ENCODE measurements around the gene DGKH. TPM values are rescaled to one million over a fixed set of nuclear protein-coding genes. Genes with fewer than 3 reads are reported as not detected.

Gene DGKH, protein sequence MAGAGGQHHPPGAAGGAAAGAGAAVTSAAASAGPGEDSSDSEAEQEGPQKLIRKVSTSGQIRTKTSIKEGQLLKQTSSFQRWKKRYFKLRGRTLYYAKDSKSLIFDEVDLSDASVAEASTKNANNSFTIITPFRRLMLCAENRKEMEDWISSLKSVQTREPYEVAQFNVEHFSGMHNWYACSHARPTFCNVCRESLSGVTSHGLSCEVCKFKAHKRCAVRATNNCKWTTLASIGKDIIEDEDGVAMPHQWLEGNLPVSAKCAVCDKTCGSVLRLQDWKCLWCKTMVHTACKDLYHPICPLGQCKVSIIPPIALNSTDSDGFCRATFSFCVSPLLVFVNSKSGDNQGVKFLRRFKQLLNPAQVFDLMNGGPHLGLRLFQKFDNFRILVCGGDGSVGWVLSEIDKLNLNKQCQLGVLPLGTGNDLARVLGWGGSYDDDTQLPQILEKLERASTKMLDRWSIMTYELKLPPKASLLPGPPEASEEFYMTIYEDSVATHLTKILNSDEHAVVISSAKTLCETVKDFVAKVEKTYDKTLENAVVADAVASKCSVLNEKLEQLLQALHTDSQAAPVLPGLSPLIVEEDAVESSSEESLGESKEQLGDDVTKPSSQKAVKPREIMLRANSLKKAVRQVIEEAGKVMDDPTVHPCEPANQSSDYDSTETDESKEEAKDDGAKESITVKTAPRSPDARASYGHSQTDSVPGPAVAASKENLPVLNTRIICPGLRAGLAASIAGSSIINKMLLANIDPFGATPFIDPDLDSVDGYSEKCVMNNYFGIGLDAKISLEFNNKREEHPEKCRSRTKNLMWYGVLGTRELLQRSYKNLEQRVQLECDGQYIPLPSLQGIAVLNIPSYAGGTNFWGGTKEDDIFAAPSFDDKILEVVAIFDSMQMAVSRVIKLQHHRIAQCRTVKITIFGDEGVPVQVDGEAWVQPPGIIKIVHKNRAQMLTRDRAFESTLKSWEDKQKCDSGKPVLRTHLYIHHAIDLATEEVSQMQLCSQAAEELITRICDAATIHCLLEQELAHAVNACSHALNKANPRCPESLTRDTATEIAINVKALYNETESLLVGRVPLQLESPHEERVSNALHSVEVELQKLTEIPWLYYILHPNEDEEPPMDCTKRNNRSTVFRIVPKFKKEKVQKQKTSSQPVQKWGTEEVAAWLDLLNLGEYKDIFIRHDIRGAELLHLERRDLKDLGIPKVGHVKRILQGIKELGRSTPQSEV
- total RNA-seq (2014; rRNA removed; shearing (Covaris generic); ENCODE audit: low replicate concordance), result 1.4 and 3.7 TPM in 2 replicates

DNA sequence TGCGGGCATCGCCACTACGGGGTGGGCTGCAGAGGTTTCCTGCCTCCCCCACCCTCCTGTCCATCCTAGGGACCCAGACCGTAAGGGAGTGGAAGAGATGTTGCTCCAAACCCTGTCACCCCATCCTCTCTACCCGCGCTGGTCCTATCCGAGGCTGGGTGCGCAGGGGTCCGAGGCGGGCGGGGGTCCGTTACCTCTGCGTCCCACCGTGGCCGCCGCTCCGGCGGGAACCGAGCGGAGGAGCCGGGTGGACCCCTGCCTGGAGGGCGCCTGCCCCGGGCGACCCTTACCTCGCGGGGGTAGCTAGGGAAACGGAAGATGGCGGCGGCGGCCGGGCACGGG, at the start of gene DGKH:
TSS of gene DGKH (plus strand) at position 307 of the 342 bp plus-strand sequence. CDS start 126 bp downstream, outside the sequence.
- no peaks in the 10 kb centered on the region for H3K27me3 ChIP-seq
- no peaks in the 10 kb centered on the region for H3K9me3 ChIP-seq
- no peaks in the 10 kb centered on the region; the same call in none of the 2 replicates for H3K36me3 ChIP-seq
- no peak for DNase-seq
- H3K4me3 ChIP-seq, result peak within 1 kb of the TSS; percentile 89

DNA sequence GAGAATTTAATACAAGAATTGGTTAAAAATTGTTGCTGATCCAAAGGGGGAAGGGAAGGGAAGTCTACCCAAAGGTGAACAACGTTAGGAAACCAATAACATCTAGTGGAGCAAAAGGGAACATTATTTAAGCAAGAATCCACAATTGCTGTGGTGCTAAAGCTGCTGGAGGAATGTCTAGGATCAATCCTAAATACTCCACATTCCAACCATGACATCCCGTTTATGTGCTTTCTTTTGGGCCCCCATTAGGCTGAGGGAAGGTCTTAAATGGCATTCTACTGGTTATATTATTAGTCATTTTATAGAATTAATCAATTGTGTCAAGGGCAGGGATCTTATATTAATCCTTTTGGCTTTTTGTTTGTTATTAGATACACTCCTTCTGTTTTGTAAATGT, 47.6 kb upstream of the DGKH start:
- Histone ChIP-seq H3K36me3 (no peaks in the 10 kb centered on the region), H3K4me3 (no peak overlapping the region), H3K27me3 (no peaks in the 10 kb centered on the region), H3K9me3 (no peaks in the 10 kb centered on the region)
- DNase-seq, result no peak

DNA sequence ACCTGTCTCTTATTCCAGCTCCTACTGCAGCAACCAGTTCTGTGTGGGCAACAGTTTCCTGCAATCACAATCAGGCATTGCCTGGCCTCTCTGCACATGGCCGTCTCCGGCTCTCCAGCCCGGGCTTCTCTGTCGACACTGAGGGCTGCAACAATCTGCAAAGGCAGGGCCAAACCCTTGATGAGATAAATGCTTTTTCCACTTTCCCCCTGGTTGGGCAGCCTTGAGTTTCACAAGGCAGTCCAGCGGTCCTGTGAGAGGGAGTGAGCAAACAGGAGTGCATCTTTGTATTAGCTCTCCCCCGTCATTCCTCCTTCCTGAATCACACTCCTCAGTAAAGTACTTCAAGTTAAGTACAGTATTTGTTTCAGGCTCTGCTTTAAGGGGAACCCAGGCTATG, 46.9 kb upstream of the DGKH start:
- no peaks in the 10 kb centered on the region for H3K27me3 ChIP-seq
- H3K4me3 ChIP-seq, result no peak overlapping the region
- no peaks in the 10 kb centered on the region for H3K9me3 ChIP-seq
- DNase-seq, result no peak
- no peaks in the 10 kb centered on the region for H3K36me3 ChIP-seq

DNA sequence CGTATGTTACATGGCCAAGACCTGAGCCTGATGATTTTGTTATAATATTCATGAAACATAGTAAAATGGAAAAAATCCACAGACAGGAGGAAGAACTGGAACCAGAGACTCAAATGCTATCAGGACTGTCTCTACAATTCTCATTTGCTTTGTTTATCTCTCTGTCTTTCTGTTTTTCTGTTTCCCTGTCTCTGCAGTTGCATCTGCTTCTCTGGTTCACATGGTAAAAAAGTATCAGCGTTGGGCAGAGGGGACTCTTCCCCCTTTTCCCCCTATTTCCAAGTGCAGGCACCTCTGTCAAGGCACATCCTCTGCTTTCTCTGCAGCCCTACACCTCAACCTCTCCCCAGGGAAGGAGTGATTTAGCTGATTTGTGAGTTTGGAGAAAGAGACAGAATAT, 46.4 kb upstream of the DGKH start:
- DNase-seq, result no peak
- Histone ChIP-seq H3K4me3 (no peak overlapping the region), H3K27me3 (no peaks in the 10 kb centered on the region), H3K36me3 (no peaks in the 10 kb centered on the region), H3K9me3 (no peaks in the 10 kb centered on the region)

DNA sequence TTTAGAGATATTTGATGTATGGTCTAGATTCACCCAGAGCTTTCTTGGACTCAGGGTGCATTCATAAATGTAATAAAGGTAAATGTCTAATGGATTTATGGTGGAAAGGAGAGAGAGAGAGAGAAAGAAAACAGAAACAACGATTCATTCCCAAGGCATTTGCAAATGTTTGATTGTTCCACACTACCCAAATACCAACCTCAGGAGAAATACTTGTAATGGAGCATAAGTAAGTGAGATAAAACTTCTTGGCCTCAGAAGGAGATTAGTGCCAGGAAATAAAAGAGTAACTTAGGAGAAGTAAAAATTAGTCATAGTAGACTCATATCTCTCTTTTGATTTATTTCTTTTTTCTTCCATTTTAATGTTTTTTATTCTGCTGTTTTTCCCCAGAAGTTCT, 40.6 kb upstream of the DGKH start:
- Histone ChIP-seq H3K36me3 (no peaks in the 10 kb centered on the region), H3K4me3 (no peak overlapping the region), H3K9me3 (no peaks in the 10 kb centered on the region), H3K27me3 (no peaks in the 10 kb centered on the region)
- no peak for DNase-seq

DNA sequence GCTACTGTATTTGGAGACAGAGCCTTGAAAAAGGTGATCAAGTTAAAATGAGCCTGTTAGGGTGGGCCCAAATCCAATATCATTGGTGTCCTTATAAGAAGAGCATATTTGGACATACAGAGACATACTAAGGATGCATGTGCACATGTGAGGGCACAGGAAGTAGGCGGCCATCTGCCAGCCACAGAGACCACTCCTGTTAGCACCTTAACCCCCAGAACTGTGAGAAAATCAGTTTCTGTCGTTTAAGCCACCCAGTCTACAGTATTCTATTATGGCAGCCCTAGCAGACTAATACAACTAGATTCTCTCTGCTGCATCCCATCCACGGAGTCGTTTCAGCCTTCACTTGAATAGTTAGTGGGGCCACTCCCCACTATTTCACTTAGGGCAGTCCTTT, 39.4 kb upstream of the DGKH start:
- H3K36me3 ChIP-seq, result no peaks in the 10 kb centered on the region
- no peaks in the 10 kb centered on the region for H3K27me3 ChIP-seq
- H3K9me3 ChIP-seq, result no peaks in the 10 kb centered on the region
- DNase-seq, result no peak
- H3K4me3 ChIP-seq, result no peak overlapping the region

DNA sequence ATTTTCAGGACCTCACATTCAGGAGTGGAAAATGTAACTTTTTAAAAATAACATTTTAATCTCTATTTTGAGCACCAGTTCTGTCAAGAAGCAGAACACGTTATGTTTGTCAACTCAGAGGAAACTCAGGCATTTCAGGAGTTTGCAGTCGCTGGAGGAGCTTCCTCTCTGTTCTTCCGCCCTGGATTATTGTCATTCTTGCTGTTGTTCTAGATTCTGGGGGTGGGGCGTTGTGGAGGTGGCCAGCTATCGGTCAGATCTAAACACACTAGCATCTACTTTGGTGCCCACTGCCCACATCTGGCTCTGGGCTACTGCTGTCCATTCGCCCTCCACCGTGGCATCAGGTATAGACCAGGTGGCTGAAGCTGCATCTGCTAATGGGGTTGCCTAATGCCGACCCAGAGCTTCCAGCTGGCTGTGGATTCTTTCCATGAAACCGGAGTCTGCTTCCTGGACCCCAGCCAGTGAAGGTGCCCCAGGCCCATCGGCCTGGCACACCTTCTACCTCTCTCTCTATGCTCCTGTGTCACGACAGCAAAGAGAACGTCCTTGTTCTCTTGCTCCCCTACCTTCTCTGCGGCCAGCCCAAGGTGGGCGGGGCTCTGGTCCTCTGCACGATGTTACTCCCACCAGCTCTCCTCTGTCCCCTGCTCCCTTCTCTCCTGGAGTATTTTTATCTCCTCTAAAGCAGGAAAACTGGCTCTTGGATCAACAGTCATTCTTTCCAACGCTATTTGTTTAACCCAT, 36.7 kb upstream of the DGKH start:
- Histone ChIP-seq H3K36me3 (no peaks in the 10 kb centered on the region), H3K4me3 (no peak overlapping the region), H3K9me3 (no peaks in the 10 kb centered on the region), H3K27me3 (no peaks in the 10 kb centered on the region)
- no peak for DNase-seq

DNA sequence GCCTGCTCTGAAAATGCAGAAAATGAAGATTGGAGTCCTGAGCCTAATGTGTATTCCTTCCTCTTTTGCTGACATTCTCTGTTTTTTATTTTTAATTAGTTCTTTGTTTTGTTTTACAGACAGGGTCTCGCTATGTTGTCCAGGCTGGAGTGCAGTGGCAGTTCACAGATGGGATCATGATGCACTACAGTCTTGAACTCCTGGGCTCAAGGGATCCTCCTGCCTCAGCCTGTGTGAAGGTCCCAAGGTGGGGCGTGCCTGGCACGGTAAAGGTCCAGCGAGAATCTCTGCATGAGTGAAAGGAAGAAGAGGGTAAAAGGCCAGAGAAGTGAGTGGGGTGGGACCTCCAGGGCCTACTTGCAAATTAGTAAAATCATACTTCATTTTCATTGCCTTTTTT, 34.3 kb upstream of the DGKH start:
- Histone ChIP-seq H3K36me3 (no peaks in the 10 kb centered on the region), H3K4me3 (no peak overlapping the region), H3K27me3 (no peaks in the 10 kb centered on the region), H3K9me3 (no peaks in the 10 kb centered on the region)
- DNase-seq, result no peak

DNA sequence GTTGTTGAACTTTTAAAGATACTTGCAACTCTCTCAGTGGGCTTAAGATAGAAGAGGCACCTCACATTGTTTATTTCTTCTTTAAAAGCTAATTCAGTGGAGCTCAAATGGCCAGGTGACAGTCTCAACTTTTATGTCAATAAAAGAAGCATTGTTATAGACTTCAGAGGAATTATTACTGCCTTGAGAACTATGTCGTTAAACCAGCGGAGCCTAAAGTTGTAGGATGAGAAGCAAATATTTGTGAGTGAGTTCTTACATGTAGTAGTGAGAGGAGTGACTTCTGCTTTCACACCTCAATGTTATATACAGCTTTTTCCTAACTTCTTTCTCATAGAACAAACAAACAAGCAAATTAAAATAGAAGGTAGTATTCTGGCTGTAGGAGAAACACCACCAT, 31.2 kb upstream of the DGKH start:
- Histone ChIP-seq H3K4me3 (no peak overlapping the region), H3K36me3 (no peaks in the 10 kb centered on the region), H3K27me3 (no peaks in the 10 kb centered on the region), H3K9me3 (no peaks in the 10 kb centered on the region)
- DNase-seq, result no peak

DNA sequence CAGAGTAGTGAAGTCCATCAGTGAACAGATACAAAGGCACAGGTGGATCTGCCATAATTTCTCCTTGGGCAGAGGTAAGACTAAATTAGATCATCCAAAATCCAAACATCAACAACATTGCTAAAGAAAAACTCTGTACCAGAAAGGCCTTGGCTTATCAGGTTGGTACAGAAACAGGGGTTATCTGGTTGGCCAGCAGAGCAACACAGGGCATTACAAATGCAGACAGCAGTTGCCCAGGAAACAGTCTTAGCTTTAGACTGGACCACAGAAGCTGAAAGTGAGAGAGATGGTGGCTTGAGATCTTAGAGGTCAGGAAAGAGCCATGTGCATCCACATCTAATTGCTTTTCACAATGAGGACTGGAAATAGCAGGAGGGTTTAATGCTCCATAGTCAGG, 26.6 kb upstream of the DGKH start:
- no peaks in the 10 kb centered on the region for H3K36me3 ChIP-seq
- no peak for DNase-seq
- H3K9me3 ChIP-seq, result no peaks in the 10 kb centered on the region
- no peaks in the 10 kb centered on the region for H3K27me3 ChIP-seq
- H3K4me3 ChIP-seq, result no peak overlapping the region

DNA sequence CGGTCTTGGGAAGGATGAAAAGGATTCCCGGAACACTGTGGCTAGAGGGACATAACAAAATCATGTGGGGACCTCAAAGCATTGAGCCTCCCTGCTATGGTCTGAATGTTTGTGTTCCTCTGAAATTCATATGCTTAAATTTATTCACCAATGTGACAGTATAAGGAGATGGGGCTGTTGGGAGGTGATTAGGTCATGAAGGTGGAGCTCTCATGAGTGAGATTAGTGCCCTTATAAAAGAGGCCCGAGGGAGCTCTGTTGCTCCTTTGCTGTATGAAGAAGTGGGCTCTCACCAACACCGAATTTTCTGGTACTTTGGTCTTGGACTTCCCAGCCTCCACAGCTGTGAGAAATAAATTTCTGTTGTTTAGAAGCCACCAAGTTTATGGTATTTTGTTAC, 26.1 kb upstream of the DGKH start:
- no peaks in the 10 kb centered on the region for H3K9me3 ChIP-seq
- H3K36me3 ChIP-seq, result no peaks in the 10 kb centered on the region
- no peak for DNase-seq
- no peaks in the 10 kb centered on the region for H3K27me3 ChIP-seq
- H3K4me3 ChIP-seq, result no peak overlapping the region

DNA sequence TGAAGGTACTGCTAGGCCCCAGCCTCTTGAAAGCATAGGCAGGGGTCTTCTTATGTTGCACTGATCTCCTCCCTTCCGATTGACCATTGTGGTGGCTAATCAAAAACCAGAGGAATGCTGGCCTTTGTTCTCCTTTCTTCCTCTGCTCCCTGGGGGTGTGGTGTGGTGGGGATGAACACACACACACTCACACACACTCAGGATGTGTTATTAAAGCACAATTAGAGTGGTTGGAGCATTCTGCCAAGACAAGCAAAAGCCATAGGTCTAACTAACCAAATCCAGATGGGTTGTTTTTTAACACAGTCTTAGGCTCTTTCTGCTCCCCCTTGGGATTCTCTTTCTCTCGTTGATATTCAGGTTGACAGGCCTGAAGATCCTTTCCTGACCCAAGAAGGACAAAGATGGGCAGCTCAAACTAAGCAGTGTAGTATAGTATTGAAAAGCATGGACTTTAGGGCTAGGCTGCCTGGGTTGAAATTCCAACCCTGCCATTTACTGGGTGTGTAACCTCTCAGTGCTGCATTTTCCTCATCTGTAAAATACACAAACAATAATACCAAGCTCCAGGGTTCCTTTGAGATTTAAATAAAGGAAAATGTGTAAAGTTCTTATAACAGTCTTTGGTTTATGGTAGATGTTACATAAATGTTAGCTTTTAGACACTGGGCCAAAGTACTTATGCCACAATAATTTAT, 25.5 kb upstream of the DGKH start:
- Histone ChIP-seq H3K9me3 (no peaks in the 10 kb centered on the region), H3K36me3 (no peaks in the 10 kb centered on the region), H3K27me3 (no peaks in the 10 kb centered on the region), H3K4me3 (no peak overlapping the region)
- no peak for DNase-seq

DNA sequence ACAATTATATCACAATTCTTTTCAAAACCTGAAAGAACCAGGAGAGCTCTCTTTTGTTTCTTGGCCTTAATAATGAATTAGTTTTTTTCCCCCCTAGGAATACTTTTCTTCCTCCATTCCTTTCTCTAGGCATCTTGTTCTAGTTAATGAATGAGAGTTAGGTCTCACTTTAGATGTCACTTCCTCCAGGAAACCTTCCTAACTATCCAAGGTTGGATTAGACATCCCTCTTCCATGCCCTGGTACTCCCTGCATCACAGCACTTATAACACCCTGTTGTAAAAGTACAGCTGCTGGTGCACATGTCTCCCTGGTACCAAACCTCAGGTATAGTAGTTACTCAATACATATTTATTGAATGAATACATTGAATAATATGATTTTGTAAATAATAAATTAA, 21.2 kb upstream of the DGKH start:
- Histone ChIP-seq H3K27me3 (no peaks in the 10 kb centered on the region), H3K4me3 (no peak overlapping the region), H3K36me3 (no peaks in the 10 kb centered on the region), H3K9me3 (no peaks in the 10 kb centered on the region)
- DNase-seq, result no peak

DNA sequence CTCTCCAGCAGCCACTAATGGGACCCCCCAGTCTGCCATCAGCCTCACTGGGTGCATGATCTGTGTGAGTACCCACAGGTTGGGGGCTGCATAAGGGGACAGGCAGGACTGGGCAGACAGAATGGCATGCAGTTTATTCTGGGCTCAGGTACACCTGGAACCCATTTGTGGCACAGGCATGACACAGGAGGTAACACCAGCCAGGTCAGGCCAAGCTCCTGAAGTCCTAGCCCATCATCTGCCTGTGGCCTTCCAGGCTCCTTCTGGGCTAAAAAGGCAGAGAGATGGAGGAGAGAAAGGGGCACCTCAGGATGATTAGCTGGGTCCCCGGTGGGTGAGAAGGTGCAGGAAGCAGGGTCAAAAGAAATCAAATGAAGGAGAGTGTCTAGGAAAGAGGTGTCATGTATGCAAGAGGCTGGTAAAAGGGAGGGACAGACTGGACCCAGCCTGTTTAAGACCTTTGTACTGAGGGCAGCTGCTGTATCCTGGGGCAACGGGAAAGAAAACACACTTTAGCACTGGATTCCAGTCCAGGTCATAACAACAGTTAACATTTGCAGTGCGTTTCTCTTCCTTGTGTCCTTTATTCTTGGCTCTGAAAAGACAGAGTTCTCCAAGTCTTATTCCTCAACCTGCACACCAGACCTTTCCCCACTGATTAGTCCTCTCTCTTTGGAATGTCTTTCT, 20.2 kb upstream of the DGKH start:
- DNase-seq, result no peak
- Histone ChIP-seq H3K27me3 (no peaks in the 10 kb centered on the region), H3K4me3 (no peak overlapping the region), H3K9me3 (no peaks in the 10 kb centered on the region), H3K36me3 (no peaks in the 10 kb centered on the region)

DNA sequence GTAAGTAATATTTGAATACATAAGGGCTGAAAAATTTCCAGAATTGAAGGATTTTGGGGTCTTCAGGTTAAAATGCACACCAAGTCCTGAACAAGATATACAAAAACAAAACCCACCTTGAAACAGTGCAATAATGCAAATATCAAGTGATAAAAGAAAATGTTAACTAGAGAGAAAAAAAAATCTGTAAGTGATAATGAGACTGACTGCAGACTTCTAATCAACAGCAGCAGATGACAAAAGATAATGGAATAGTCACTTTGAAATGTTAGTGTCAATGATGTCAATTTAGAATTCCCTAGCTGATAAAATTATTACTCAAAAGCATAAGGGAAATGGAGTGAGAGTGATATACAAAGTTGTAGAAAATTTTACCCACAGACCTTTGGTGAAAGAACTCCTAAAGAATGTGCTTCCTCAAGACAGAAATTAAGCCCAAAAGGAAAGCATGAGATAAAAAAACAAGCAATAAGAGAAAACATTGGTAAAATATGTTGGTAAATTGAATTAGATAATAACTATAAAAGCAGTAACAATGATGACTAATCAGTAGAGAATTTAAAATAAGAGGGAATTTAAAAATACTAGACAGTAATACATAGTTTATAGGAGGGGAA, 12.4 kb upstream of the DGKH start:
- no peak for DNase-seq
- Histone ChIP-seq H3K9me3 (peaks cover 22% of the 10 kb centered on the region), H3K4me3 (no peak overlapping the region), H3K27me3 (no peaks in the 10 kb centered on the region), H3K36me3 (no peaks in the 10 kb centered on the region)
